ENCODE measurements around the gene CCDC146. TPM values are rescaled to one million over a fixed set of nuclear protein-coding genes. Genes with fewer than 3 reads are reported as not detected.
"Not testable (repeated sequence)": the region's sequence is repeated elsewhere in the genome, so short reads cannot be mapped to it uniquely, and the experiment has no call there.

Gene CCDC146
- total and polyA plus RNA-seq, 7 experiments from 2014 or later: 0.98 to 15.6 (median 14.5) TPM

GRCh38 chr7:77171073-77171472, 48.7 kb downstream of the CCDC146 start:
- ATAC-seq; CTCF ChIA-PET; POLR2A ChIA-PET; H3K9me3 Mint-ChIP-seq; H3K4me3 ChIP-seq (ENCODE audit: low read length); H3K27me3 ChIP-seq (ENCODE audit: control insufficient read depth in 2 of 2, insufficient read depth in 2 of 2, low read length in 2 of 2); H3K9me3 ChIP-seq (ENCODE audit: control insufficient read depth in 2 of 3, low read length in 3 of 3); H3K36me3 ChIP-seq (ENCODE audit: control insufficient read depth in 2 of 3, insufficient read depth in 3 of 3, low read length in 3 of 3); H3K4me1 ChIP-seq (ENCODE audit: control insufficient read depth in 2 of 2, insufficient read depth in 2 of 2, low read length in 2 of 2); H3K4me3 Mint-ChIP-seq; H3K4me1 Mint-ChIP-seq; H3K27me3 Mint-ChIP-seq; H3K27ac Mint-ChIP-seq; DNase-seq; intact Hi-C loops (cut with micrococcal nuclease); H3K27ac ChIP-seq (ENCODE audit: low read depth, low read length): not testable (repeated sequence)
- peaks cover 0 to 17% (median 6%) of the 10 kb centered on the region in 5 donors for H3K36me3 Mint-ChIP-seq

- H3K4me1 ChIP-seq (ENCODE audit: control insufficient read depth in 2 of 2, insufficient read depth in 2 of 2, low read length in 2 of 2); H3K4me1 Mint-ChIP-seq; intact Hi-C loops (cut with micrococcal nuclease): not testable (repeated sequence)
Observed at GRCh38 chr7:77172437-77173172, 50.2 kb downstream of the CCDC146 start.

GRCh38 chr7:77174418-77174817, 52.0 kb downstream of the CCDC146 start:
- CTCF ChIA-PET; H3K27me3 ChIP-seq (ENCODE audit: control insufficient read depth in 2 of 2, insufficient read depth in 2 of 2, low read length in 2 of 2); H3K4me1 ChIP-seq (ENCODE audit: control insufficient read depth in 2 of 2, insufficient read depth in 2 of 2, low read length in 2 of 2); POLR2A ChIA-PET; H3K9me3 ChIP-seq (ENCODE audit: control insufficient read depth in 2 of 3, low read length in 3 of 3); H3K9me3 Mint-ChIP-seq; H3K4me3 Mint-ChIP-seq; H3K4me3 ChIP-seq (ENCODE audit: low read length); ATAC-seq; H3K4me1 Mint-ChIP-seq; H3K36me3 ChIP-seq (ENCODE audit: control insufficient read depth in 2 of 3, insufficient read depth in 3 of 3, low read length in 3 of 3); intact Hi-C loops (cut with micrococcal nuclease); H3K27ac ChIP-seq (ENCODE audit: low read depth, low read length); H3K27me3 Mint-ChIP-seq; DNase-seq; H3K27ac Mint-ChIP-seq: not testable (repeated sequence)
- H3K36me3 Mint-ChIP-seq: peaks cover 0 to 17% (median 6%) of the 10 kb centered on the region in 5 donors

More at GRCh38 chr7:77172437-77173172, 50.2 kb downstream of the CCDC146 start:
- ATAC-seq; H3K4me3 ChIP-seq (ENCODE audit: low read length); H3K27ac ChIP-seq (ENCODE audit: low read depth, low read length); H3K27me3 Mint-ChIP-seq; CTCF ChIA-PET; H3K9me3 Mint-ChIP-seq; H3K27ac Mint-ChIP-seq; DNase-seq; H3K36me3 ChIP-seq (ENCODE audit: control insufficient read depth in 2 of 3, insufficient read depth in 3 of 3, low read length in 3 of 3); POLR2A ChIA-PET; H3K27me3 ChIP-seq (ENCODE audit: control insufficient read depth in 2 of 2, insufficient read depth in 2 of 2, low read length in 2 of 2); H3K9me3 ChIP-seq (ENCODE audit: control insufficient read depth in 2 of 3, low read length in 3 of 3); H3K4me3 Mint-ChIP-seq: not testable (repeated sequence)
- peaks cover 0 to 19% (median 6%) of the 10 kb centered on the region in 5 donors for H3K36me3 Mint-ChIP-seq

GRCh38 chr7:77175274-77175800, 52.9 kb downstream of the CCDC146 start:
- ATAC-seq; H3K9me3 ChIP-seq (ENCODE audit: control insufficient read depth in 2 of 3, low read length in 3 of 3); H3K36me3 ChIP-seq (ENCODE audit: control insufficient read depth in 2 of 3, insufficient read depth in 3 of 3, low read length in 3 of 3); H3K4me3 Mint-ChIP-seq; intact Hi-C loops (cut with micrococcal nuclease); DNase-seq; H3K27ac ChIP-seq (ENCODE audit: low read depth, low read length); H3K4me3 ChIP-seq (ENCODE audit: low read length); H3K27me3 Mint-ChIP-seq; H3K4me1 ChIP-seq (ENCODE audit: control insufficient read depth in 2 of 2, insufficient read depth in 2 of 2, low read length in 2 of 2); H3K27ac Mint-ChIP-seq; H3K9me3 Mint-ChIP-seq; CTCF ChIA-PET; POLR2A ChIA-PET; H3K4me1 Mint-ChIP-seq; H3K27me3 ChIP-seq (ENCODE audit: control insufficient read depth in 2 of 2, insufficient read depth in 2 of 2, low read length in 2 of 2): not testable (repeated sequence)
- H3K36me3 Mint-ChIP-seq: peaks cover 0 to 14% (median 6%) of the 10 kb centered on the region in 5 donors

- H3K4me3 ChIP-seq (ENCODE audit: low read length); H3K36me3 Mint-ChIP-seq; H3K27me3 Mint-ChIP-seq; H3K4me1 Mint-ChIP-seq; H3K4me1 ChIP-seq (ENCODE audit: control insufficient read depth in 2 of 2, insufficient read depth in 2 of 2, low read length in 2 of 2); H3K9me3 ChIP-seq (ENCODE audit: control insufficient read depth in 2 of 3, low read length in 3 of 3); DNase-seq; H3K27me3 ChIP-seq (ENCODE audit: control insufficient read depth in 2 of 2, insufficient read depth in 2 of 2, low read length in 2 of 2); CTCF ChIA-PET; intact Hi-C loops (cut with micrococcal nuclease); H3K27ac Mint-ChIP-seq; ATAC-seq; H3K27ac ChIP-seq (ENCODE audit: low read depth, low read length); POLR2A ChIA-PET; H3K4me3 Mint-ChIP-seq; H3K36me3 ChIP-seq (ENCODE audit: control insufficient read depth in 2 of 3, insufficient read depth in 3 of 3, low read length in 3 of 3); H3K9me3 Mint-ChIP-seq: not testable (repeated sequence)
Observed at GRCh38 chr7:77177321-77177904, 55.0 kb downstream of the CCDC146 start.

- H3K36me3 Mint-ChIP-seq; H3K4me3 Mint-ChIP-seq; H3K9me3 Mint-ChIP-seq; ATAC-seq; H3K27ac ChIP-seq (ENCODE audit: low read depth, low read length); H3K27me3 Mint-ChIP-seq; H3K27me3 ChIP-seq (ENCODE audit: control insufficient read depth in 2 of 2, insufficient read depth in 2 of 2, low read length in 2 of 2); H3K36me3 ChIP-seq (ENCODE audit: control insufficient read depth in 2 of 3, insufficient read depth in 3 of 3, low read length in 3 of 3); H3K4me1 Mint-ChIP-seq; CTCF ChIA-PET; intact Hi-C loops (cut with micrococcal nuclease); POLR2A ChIA-PET; H3K4me3 ChIP-seq (ENCODE audit: low read length); H3K4me1 ChIP-seq (ENCODE audit: control insufficient read depth in 2 of 2, insufficient read depth in 2 of 2, low read length in 2 of 2); DNase-seq; H3K9me3 ChIP-seq (ENCODE audit: control insufficient read depth in 2 of 3, low read length in 3 of 3); H3K27ac Mint-ChIP-seq: not testable (repeated sequence)
Observed at GRCh38 chr7:77178024-77178423, 55.6 kb downstream of the CCDC146 start.

- no peaks in the 10 kb centered on the region for H3K36me3 ChIP-seq (ENCODE audit: control insufficient read depth in 2 of 3, insufficient read depth in 3 of 3, low read length in 3 of 3)
- POLR2A ChIA-PET: no interaction called here
- no peak for ATAC-seq
- no peak overlapping the region for H3K4me3 ChIP-seq (ENCODE audit: low read length)
- H3K27ac ChIP-seq (ENCODE audit: low read depth, low read length): no peak overlapping the region
- H3K9me3 Mint-ChIP-seq: peaks cover 0 to 8% (median 2%) of the 10 kb centered on the region in 11 donors
- H3K27ac Mint-ChIP-seq: no peak overlapping the region
- intact Hi-C loops (cut with micrococcal nuclease): no loop called here
- CTCF ChIA-PET: no interaction called here
- no peak for DNase-seq
- no peaks in the 10 kb centered on the region for H3K27me3 Mint-ChIP-seq
- H3K4me3 Mint-ChIP-seq: no peak overlapping the region
- H3K9me3 ChIP-seq (ENCODE audit: control insufficient read depth in 2 of 3, low read length in 3 of 3): no peaks in the 10 kb centered on the region
- H3K27me3 ChIP-seq (ENCODE audit: control insufficient read depth in 2 of 2, insufficient read depth in 2 of 2, low read length in 2 of 2): no peaks in the 10 kb centered on the region
- no peaks in the 10 kb centered on the region for H3K4me1 ChIP-seq (ENCODE audit: control insufficient read depth in 2 of 2, insufficient read depth in 2 of 2, low read length in 2 of 2)
- H3K36me3 Mint-ChIP-seq: peaks cover 4 to 13% (median 11%) of the 10 kb centered on the region in 5 donors
- no peaks in the 10 kb centered on the region for H3K4me1 Mint-ChIP-seq
Observed at GRCh38 chr7:77181015-77181595, 58.7 kb downstream of the CCDC146 start.
